Lung (tissue), 12 donors: ENCODE data around the gene LNX1. TPM values are rescaled to one million over a fixed set of nuclear protein-coding genes. Genes with fewer than 3 reads are reported as not detected.

Experiments used
- ATAC-seq: fragments of 200-7000 bp; cut with Tn5 transposase; one replicate; pipeline ENCODE4 v1.9.1; 2020; ENCODE audit warnings: moderate number of reproducible peaks; ENCODE audit not compliant: insufficient read depth, low FRiP score
- DNase-seq, 3 donors: peaks; one replicate each; pipeline ENCODE4 v3.0.0-alpha.2; 2013 to 2017
- H3K27ac ChIP-seq, 2 donors: one replicate each; pipeline ENCODE4 v1.5.1; 2013; ENCODE audit warnings: mild to moderate bottlenecking in 2 of 2, moderate library complexity in 2 of 2, control low read depth in 1 of 2, inconsistent platforms in 1 of 2, low read depth in 1 of 2, low read length in 1 of 2
- H3K27me3 ChIP-seq, 3 donors: one replicate each; pipeline ENCODE4 v1.5.1; 2013; ENCODE audit warnings: low read length in 2 of 3; ENCODE audit not compliant: control insufficient read depth in 3 of 3, insufficient read depth in 3 of 3
- H3K36me3 ChIP-seq, 4 donors: one replicate each; pipeline ENCODE4 v1.5.1; 2013; ENCODE audit warnings: low read length in 4 of 4, mild to moderate bottlenecking in 1 of 4, moderate library complexity in 1 of 4; ENCODE audit not compliant: control insufficient read depth in 4 of 4, insufficient read depth in 4 of 4
- H3K4me1 ChIP-seq, 5 donors: one replicate each; pipeline ENCODE4 v1.5.1; 2013; ENCODE audit warnings: low read length in 5 of 5, mild to moderate bottlenecking in 2 of 5, moderate library complexity in 1 of 5; ENCODE audit not compliant: control insufficient read depth in 5 of 5, insufficient read depth in 5 of 5
- H3K4me3 ChIP-seq: one replicate; pipeline ENCODE4 v1.5.1; 2013; ENCODE audit warnings: mild to moderate bottlenecking, control low read depth, moderate library complexity
- H3K9ac ChIP-seq, 2 donors: one replicate each; pipeline ENCODE4 v1.5.1; 2013; ENCODE audit warnings: low read length in 2 of 2, control low read depth in 1 of 2; ENCODE audit not compliant: insufficient read depth in 1 of 2
- H3K9me3 ChIP-seq, 4 donors: one replicate each; pipeline ENCODE4 v1.5.1; 2013; ENCODE audit warnings: low read length in 3 of 4, mild to moderate bottlenecking in 1 of 4, moderate library complexity in 1 of 4; ENCODE audit not compliant: control insufficient read depth in 4 of 4, insufficient read depth in 3 of 4
- CTCF ChIP-seq: IDR thresholded peaks from 2 replicates; pipeline ENCODE4 v1.5.1; 2012; ENCODE audit warnings: mild to moderate bottlenecking; ENCODE audit errors: control extremely low read depth, extremely low read depth
- WGBS, 2 donors: extraction: QIAGEN DNeasy Blood & Tissue Kit; methylation state at CpG; one replicate each; pipeline ENCODE4 v1.1.7; 2013; 5-methylcytosine and 5-hydroxymethylcytosine counted together
- polyA plus RNA-seq, 2 donors: library from polyadenylated mRNA; stranded (reverse); fragments of 200-250 nt; gene quantifications; one replicate each; pipeline ENCODE4 v1.2.1, GENCODE V29; 2013
- total RNA-seq, 2 donors: library from RNA; depleted of rRNA in 1 of 2; stranded (reverse); fragments of >200 nt in 1 of 2; gene quantifications; one replicate each; pipeline ENCODE4 v1.2.1, GENCODE V29; 2014 to 2021
- donor health status: control.
- donor health status: control.
- donor health status: Bipolar disorder and iron deficiency.
- donor health status: healthy.
- donor health status: DM: yes; HTN: yes; CAD: no.

Gene LNX1
- total and polyA plus RNA-seq, 4 donors, result 1.4 to 5.2 (median 3.2) TPM

- H3K27ac ChIP-seq, result no peak overlapping the region
- H3K36me3 ChIP-seq, result peaks cover 0 to 3% (median 0%) of the 10 kb centered on the region in 4 donors
- no peak for TF ChIP-seq CTCF
- DNase-seq, result peak; percentile 47 to 98 (median 97)
- H3K9me3 ChIP-seq, result no peaks in the 10 kb centered on the region
- WGBS, 2 donors, result 15 to 22% methylated on average over 2 of the region's 2 CpGs
- H3K4me3 ChIP-seq, result no peak overlapping the region
- no peak overlapping the region for H3K9ac ChIP-seq
- H3K27me3 ChIP-seq, result no peaks in the 10 kb centered on the region
- no peak for ATAC-seq
- peaks cover 2 to 57% (median 10%) of the 10 kb centered on the region in 5 donors for H3K4me1 ChIP-seq
Observed at GRCh38 chr4:53576676-53577372, 14.5 kb downstream of the LNX1 start.

DNA sequence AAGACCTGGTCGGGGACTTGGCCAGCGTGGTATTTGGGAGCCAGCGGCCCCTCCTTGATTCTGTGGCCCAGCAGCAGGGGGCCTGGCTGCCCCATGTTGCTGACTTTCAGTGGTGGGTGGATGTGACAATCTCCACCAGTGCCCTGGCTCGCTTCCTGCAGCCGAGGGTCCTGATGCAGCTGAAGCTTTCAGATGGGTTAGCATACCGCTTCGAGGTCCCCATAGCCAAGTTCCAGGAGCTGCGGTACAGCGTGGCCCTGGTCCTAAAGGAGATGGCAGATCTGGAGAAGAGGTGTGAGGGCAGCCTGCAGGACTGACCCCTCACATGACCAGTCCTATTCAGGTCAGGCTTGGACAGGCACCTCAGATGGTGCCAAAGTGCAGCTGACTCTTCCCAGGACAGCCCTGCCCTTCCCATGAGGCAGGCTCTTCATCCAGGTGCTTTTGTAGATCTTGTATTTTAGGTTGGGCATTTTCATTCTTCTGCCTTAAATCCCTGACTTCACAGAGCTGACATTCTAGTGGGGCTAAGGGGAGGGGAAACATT, 15.1 kb downstream of the LNX1 start:
- no peak overlapping the region for H3K27ac ChIP-seq
- peaks cover 2 to 57% (median 10%) of the 10 kb centered on the region in 5 donors for H3K4me1 ChIP-seq
- H3K4me3 ChIP-seq, result no peak overlapping the region
- peaks cover 0 to 3% (median 0%) of the 10 kb centered on the region in 4 donors for H3K36me3 ChIP-seq
- H3K9me3 ChIP-seq, result no peaks in the 10 kb centered on the region
- ATAC-seq, result no peak
- TF ChIP-seq CTCF, result no peak
- 92 to 95% methylated on average over 9 of the region's 9 CpGs for WGBS, 2 donors
- H3K27me3 ChIP-seq, result no peaks in the 10 kb centered on the region
- peak in 2 of 3 donors; percentile 35 to 50 for DNase-seq
- no peak overlapping the region for H3K9ac ChIP-seq

- ATAC-seq (no peak), DNase-seq (no peak)
- Histone ChIP-seq H3K27me3 (no peaks in the 10 kb centered on the region), H3K27ac (no peak overlapping the region), H3K4me3 (no peak overlapping the region), H3K36me3 (peaks cover 0 to 3% (median 0%) of the 10 kb centered on the region in 4 donors), H3K4me1 (peaks cover 2 to 52% (median 10%) of the 10 kb centered on the region in 5 donors), H3K9ac (no peak overlapping the region), H3K9me3 (no peaks in the 10 kb centered on the region)
- TF ChIP-seq CTCF, result no peak
- WGBS, 2 donors, result 74 to 80% methylated on average over 4 of the region's 4 CpGs
Observed at GRCh38 chr4:53575552-53575951, 15.7 kb downstream of the LNX1 start.
